ENCODE data around the gene UTP3.

GRCh38 chr4:70701271-70701670 is 12.9 kb downstream of the UTP3 start:
- no peak for TF ChIP-seq CTCF (IDR thresholded peaks at IDR 0.05)
- no peak for TF ChIP-seq EP300 (IDR thresholded peaks at IDR 0.05)
- no peak for TF ChIP-seq POLR2A (IDR thresholded peaks at IDR 0.05)

All from ovary (tissue), 3 donors.